ENCODE measurements around the gene TOR1AIP2.
A peak's percentile ranks its signal among the peaks of the same experiment; 100 is the strongest.
"Not testable (repeated sequence)": the region's sequence is repeated elsewhere in the genome, so short reads cannot be mapped to it uniquely, and the experiment has no call there.

The TOR1AIP2 gene

GRCh38 chr1:179875596-179876299, 1.9 kb downstream of the TOR1AIP2 start:
- no peak for DNase-seq (ENCODE audit: low read depth in 3 of 3)

DNA sequence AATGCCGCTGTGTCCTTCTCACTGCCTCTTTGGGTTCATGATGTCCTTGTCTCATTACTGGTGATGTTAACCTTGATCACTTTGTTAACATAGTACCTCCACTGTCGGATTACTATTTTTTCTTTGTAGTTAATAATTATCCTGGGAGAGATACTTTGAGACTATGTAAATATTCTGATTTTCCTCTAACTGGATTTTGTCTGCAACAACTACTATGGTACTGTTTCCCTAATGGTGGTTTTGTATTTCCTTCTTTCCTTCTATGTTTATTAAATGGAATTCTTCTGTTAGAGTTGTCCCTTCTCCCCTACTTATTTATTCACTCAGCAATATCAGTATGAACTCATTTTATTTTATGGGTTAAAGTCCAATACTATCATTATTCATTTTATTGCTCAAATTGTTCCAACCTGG, 4.2 kb downstream of the TOR1AIP2 start:
- DNase-seq (ENCODE audit: low read depth in 3 of 3) = no peak

DNA sequence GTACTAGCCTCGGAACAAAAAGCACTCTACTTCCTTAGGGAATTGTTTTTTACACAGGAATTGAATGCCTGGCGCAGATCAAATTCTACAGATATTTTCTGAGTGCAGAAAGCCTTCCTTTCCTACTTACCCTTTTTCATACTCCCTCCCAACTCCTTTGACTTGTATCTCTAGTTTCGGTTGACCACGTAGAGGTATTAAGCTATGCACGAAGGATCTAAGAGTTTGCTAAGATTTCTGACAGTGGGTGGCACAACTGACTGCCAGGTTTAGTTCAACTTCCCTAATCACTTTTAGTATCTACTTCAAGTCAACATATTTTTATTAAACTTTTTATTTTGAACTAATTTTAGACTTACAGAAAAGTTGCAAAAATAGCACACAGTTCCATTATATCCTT, 5.0 kb downstream of the TOR1AIP2 start:
- DNase-seq (ENCODE audit: low read depth in 3 of 3) = no peak

- DNase-seq (ENCODE audit: low read depth in 3 of 3) = no peak
Observed at GRCh38 chr1:179871940-179872339, 5.7 kb downstream of the TOR1AIP2 start.

- DNase-seq (ENCODE audit: low read depth in 3 of 3) = no peak
Observed at GRCh38 chr1:179870870-179871269, 6.7 kb downstream of the TOR1AIP2 start.

- peak in 1 of 3 experiments; percentile 38 for DNase-seq (ENCODE audit: low read depth in 3 of 3)
Observed at GRCh38 chr1:179867493-179868330, 9.9 kb downstream of the TOR1AIP2 start.

DNA sequence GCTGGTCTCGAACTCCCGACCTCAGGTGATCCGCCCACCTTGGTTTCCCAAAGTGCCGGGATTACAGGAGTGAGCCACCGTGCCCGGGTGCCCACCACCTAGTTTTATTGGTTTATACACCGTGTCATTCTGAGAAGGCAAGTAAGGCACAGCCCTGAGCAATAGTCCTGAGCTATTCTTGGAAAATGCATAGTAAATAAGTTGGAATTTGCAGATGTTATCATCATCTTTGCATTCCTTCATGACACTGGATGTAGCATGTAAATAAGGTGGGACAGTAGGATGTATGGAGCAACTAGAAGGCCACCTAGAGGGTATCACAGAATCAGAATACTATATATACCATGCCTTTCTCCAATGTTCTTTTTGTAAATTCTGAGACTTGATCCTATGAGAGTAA, 11.0 kb downstream of the TOR1AIP2 start:
- DNase-seq (ENCODE audit: low read depth in 3 of 3) = no peak

- no peak for DNase-seq (ENCODE audit: low read depth in 3 of 3)
Observed at GRCh38 chr1:179865377-179865776, 12.2 kb downstream of the TOR1AIP2 start.

- DNase-seq (ENCODE audit: low read depth in 3 of 3) = no peak
Observed at GRCh38 chr1:179860652-179861051, 17.0 kb downstream of the TOR1AIP2 start.

GRCh38 chr1:179857009-179857408, 20.6 kb downstream of the TOR1AIP2 start:
- no peak for DNase-seq (ENCODE audit: low read depth in 3 of 3)

DNA sequence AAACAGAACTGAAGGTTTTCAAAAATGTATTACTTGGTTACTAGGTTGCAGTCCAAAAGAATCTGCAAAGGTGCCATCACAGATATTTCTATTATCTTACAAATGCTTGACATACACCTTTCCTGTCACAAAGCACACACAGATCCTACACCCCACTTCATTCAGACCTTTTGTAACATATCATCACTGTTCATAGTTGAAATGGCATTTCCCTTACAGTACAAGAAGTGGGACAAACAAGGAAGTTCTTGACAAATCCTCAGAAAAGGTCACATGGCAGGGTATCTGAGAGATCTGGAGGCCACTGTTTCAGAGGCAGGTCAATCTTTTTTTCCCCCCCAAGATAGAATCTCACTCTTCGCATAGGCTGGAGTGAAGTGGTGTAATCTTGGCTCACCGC, 21.3 kb downstream of the TOR1AIP2 start:
- DNase-seq (ENCODE audit: low read depth in 3 of 3) = no peak

DNA sequence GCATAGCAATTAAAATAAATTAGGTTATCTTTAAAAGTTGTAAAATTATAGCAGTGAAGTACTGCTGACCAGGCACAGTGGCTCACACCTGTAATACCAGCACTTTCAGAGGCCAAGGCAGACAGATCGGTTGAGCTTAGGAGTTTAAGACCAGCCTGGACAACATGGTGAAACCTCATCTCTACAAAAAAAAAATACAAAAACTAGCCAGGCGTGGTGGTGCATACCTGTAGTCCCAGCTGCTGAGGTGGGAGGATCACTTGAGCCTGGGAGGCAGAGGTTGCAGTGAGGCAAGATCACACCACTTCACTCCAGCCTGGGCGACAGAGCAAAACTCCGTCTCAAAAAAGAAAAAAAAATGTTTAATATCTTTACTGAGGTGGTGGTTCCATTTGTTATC, 21.8 kb downstream of the TOR1AIP2 start:
- DNase-seq (ENCODE audit: low read depth in 3 of 3) = not testable (repeated sequence)

- no peak for DNase-seq (ENCODE audit: low read depth in 3 of 3)
Observed at GRCh38 chr1:179853102-179853501, 24.5 kb downstream of the TOR1AIP2 start.

- DNase-seq (ENCODE audit: low read depth in 3 of 3) = no peak
Observed at GRCh38 chr1:179848233-179848632, 29.4 kb downstream of the TOR1AIP2 start.

- no peak for DNase-seq (ENCODE audit: low read depth in 3 of 3)
Observed at GRCh38 chr1:179840107-179840506, 37.5 kb downstream of the TOR1AIP2 start.

DNA sequence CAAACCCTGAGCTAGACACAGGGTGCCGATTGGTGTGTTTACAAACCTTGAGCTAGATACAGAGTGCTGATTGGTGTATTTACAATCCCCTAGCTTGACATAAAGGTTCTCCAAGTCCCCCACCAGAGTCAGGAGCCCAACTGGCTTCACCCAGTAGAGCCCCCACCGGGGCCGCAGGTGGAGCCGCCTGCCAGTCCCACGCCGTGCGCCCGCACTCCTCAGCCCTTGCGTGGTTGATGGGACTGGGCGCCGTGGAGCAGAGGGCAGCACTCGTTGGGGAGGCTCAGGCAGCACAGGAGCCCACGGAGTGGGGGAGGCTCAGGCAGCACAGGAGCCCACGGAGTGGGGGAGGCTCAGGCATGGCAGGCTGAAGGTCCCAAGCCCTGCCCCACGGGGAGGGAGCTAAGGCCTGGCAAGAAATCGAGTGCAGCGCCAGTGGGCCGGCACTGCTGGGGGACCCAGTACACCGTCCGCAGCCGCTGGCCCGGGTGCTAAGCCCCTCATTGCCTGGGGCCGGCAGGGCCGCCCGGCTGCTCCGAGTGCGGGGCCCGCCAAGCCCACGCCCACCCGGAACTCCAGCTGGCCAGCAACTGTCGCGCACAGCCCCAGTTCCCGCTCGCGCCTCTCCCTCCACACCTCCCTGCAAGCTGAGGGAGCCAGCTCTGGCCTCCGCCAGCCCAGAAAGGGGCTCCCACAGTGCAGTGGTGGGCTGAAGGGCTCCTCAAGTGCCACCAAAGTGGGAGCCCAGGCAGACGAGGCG, 40.7 kb downstream of the TOR1AIP2 start:
- DNase-seq (ENCODE audit: low read depth in 3 of 3) = not testable (repeated sequence)

DNA sequence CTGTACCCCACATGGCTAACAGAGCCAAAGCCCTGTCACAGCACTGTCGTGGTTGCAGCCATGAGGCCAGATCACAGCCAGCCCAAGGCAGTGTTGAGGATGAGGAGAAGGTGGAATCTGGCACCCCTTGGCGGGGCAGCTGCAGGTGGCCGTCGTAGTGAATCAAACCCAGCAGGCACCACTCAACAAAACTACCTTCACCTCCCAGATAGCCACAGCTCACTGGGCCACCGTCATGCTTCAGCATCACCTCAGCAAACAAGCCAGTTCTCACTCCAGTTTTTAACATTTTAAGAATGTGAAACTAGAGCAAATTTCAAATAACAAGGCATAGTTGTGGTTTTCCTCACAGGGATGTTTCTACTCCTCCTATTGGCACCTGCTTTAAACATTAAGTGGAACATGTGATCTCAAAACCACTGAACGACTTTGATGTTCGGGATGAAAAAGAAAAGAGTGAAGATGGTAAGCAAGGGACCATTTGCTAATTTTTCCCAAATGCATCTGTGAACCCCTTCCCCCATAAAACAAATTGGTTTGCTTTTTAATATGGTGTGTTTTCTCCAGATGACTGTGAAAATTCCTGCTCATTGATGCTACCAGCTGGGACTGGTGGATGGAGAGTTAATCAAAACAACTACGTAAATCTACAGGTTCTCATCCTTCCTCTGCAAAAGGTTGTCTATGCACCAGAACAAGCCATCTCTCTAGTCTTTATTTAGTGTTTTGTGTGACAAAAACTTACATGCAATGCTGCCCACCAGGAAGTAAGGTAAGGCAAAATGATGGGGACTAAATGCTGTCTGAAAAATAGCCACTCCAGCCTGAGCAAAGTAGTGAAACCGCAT, 45.5 kb downstream of the TOR1AIP2 start:
- DNase-seq (ENCODE audit: low read depth in 3 of 3) = no peak

DNA sequence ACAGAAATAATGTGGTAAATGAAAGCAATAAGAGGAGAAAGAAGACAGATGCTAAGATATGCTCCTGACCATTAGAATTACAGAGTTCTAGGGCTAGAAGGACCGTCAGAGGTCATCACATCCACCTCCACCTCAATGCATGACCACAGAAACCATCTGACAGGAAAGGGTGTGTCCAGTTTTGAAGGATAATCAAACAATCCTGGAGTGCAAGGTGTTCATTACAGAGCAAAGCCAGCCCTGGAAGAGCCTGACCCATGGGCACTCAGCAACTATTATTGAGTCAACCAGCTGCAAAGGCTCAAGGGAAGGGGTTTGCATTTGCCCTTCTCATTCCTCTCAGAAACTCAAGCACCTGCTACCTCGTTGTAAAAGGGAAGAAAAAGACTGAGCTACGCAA, 46.4 kb downstream of the TOR1AIP2 start:
- DNase-seq (ENCODE audit: low read depth in 3 of 3) = no peak

DNA sequence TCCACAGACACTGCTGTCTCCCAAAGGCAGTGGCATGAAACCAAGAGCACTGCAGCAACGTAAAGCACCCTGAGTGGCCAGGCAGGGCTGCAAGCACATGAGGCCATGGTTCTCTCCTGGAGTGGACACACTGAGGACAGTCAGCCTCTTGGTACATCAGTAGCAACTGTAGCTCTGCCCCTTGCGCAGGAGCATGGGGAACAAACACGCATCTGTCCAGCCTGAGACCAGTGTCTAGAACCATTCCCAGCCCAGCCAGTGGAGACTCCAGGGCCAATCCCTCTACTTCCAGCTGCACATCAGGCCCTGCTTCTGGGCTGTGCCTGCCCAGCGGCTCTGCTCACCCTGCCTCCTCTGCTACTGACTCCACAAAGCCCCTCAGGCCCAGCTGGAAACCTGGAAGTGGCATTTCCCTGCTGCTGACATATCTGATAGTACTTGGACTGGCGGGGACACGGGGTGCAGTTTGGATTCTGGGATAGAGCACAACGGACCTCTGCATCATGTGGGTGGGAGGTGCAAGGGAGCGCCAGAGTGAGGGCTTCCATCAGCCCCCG, 49.0 kb downstream of the TOR1AIP2 start:
- DNase-seq (ENCODE audit: low read depth in 3 of 3) = no peak

DNA sequence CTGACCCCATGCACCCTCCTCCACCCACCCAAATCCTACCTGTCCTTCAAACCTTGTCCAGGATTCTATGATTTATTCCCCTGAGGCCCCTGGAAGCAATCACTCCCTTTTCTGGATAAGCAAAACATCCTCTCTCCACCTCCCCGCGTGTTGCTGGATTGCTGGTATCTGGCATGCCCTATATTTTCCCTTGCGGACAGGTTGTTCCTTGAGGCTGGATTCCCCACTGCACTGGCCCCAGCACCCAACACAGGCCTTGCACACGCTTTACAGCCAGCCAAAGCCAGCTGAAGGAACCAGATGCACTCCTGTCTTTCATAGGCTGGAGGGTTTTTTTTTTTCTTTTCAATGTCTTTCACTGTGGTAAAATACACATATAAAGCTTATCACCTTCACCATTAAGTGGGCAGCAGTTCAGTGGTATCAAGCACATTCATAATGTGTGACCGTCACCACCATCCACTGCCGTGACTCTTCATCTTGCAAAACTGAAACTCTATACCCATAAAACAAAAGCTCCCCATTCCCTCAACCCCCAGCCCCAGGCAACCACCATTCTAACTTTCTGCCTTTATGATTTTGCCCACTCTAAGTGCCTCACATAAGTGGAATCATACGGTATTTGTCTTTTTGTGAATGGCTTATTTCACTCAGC, 50.9 kb downstream of the TOR1AIP2 start:
- no peak for DNase-seq (ENCODE audit: low read depth in 3 of 3)
